ENCODE data around the gene CDKN2B-AS1.
"Not testable (repeated sequence)": the region's sequence is repeated elsewhere in the genome, so short reads cannot be mapped to it uniquely, and the experiment has no call there.

CDKN2B-AS1 gene

DNA sequence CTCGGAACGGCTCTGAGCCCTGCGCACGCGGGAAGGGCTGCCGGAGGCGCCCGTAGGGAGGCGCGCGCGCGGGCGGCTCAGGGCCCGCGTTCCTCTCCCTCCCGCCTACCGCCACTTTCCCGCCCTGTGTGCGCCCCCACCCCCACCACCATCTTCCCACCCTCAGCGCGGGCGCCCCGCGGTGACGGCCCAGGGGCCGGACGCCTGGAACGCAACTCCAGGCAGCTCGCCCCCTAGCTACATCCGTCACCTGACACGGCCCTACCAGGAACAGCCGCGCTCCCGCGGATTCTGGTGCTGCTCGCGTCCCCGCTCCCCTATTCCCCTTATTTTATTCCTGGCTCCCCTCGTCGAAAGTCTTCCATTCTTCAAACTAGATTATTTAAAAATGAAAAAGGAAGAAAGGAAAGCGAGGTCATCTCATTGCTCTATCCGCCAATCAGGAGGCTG lies at the start of gene CDKN2B-AS1:
Gene CDKN2B-AS1 (plus strand): TSS at position 236 of the 450 bp plus-strand sequence.
- DNase-seq (ENCODE audit: low spot score): peak; percentile 86

DNA sequence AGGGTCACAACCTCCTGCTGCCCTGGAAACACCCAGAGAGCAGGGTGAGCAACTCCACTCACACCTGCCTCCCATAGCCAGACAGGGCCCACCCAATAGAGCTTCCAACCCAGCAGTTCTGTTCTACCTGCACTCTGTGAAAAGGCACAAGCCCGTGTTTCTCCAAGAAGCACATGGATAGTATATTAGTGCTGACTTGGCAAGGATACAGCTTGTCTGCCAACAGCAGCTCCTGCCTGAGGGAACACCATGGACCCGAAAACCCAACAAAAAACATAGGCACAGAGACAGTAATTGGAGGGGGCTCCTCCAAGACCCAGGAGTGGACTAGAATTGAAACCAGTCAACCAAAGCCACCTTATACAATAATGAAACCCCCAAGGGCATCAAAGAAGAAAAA lies 49.0 kb upstream of the CDKN2B-AS1 start:
- no peak for DNase-seq (ENCODE audit: low spot score)

GRCh38 chr9:21958833-21959232 lies 35.8 kb upstream of the CDKN2B-AS1 start:
- no peak for DNase-seq (ENCODE audit: low spot score)

GRCh38 chr9:21959268-21959667 lies 35.3 kb upstream of the CDKN2B-AS1 start:
- DNase-seq (ENCODE audit: low spot score): not testable (repeated sequence)

- DNase-seq (ENCODE audit: low spot score): no peak
Observed at GRCh38 chr9:21961569-21961968, 33.0 kb upstream of the CDKN2B-AS1 start.

- no peak for DNase-seq (ENCODE audit: low spot score)
Observed at GRCh38 chr9:21964925-21965385, 29.6 kb upstream of the CDKN2B-AS1 start.

DNA sequence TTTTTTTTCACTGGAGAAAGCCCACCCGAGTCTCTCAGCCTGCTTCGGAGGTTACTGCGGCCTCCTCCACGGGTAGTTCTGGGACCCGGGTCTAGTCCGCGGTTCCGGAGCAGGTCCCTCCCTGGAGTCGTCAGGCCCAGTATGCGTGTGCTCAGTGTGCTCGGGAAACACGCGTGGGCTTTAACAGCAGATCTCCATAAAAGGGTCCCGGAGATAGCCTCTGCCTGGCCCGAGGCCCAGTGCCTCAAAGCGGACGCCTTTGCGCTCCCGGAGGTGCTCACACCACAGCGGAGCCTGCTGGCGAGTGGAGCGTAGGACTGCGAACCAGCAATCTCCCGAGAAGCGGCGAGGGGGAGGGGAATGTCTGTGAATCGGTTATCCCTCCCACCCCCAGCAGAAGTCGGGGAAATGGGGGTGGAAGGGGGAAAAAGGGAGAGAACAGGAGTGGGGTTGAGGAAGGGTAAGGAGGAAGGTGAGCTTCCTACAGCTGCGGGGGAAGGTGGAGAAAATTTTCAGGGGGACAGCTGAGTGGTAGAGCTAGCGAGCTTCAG lies 29.1 kb upstream of the CDKN2B-AS1 start:
- no peak for DNase-seq (ENCODE audit: low spot score)

GRCh38 chr9:21966140-21966851 lies 28.3 kb upstream of the CDKN2B-AS1 start:
- no peak for DNase-seq (ENCODE audit: low spot score)

DNA sequence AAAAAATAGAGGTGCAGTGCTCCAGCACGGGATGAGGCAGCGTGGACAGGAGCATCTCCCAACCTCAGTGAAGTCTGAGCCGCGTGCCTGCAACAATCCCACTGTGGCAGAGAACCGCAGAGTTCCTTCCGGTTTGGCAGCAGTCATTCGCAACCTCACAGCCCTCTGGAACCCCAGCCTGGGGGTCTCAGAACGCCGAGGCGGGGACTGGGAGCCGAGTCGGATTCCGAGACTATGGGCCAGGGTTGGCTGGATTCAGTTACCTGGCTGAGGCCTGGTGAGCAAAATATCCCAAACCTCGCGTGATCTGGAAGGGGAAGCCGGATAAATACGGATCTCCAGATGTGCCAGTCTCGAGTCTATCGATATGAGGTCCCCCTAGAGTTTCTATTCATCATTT lies 27.4 kb upstream of the CDKN2B-AS1 start:
- DNase-seq (ENCODE audit: low spot score): no peak

- DNase-seq (ENCODE audit: low spot score): no peak
Observed at GRCh38 chr9:21967702-21968101, 26.9 kb upstream of the CDKN2B-AS1 start.

DNA sequence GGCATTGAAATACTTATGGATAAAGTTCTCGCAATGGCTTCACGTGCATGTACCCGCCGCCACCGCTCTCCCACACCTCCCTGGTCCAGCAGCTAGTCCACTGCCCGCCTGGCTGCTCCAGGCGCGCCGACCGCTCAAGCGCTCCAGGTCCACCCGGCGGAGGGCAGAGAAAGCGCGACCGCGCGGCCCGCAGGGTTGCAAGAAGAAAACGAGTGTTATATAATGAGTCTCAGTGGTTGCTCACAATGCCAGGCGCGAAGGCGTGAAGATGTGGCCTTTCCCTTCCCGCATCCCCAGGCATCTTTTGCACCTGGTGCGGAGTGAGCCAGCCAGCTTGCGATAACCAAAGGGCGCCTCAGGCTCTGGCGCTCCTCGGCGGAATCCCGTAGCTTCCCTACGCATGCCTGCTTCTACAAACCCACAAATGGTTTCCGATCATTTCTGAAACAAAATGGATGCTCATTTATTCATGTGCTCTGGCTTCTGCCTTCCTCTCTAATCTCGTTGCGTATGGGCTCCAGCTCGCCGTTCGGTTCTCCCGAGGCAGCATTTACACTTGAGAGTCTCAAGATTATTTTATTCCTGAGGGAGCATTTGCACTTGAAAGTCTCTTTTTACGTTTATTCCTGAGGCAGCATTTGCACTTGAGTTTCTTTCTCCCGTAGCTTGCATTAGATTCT lies 26.1 kb upstream of the CDKN2B-AS1 start:
- no peak for DNase-seq (ENCODE audit: low spot score)

- DNase-seq (ENCODE audit: low spot score): no peak
Observed at GRCh38 chr9:21969011-21969940, 25.3 kb upstream of the CDKN2B-AS1 start.

GRCh38 chr9:21969951-21970799 lies 24.4 kb upstream of the CDKN2B-AS1 start:
- DNase-seq (ENCODE audit: low spot score): no peak

- no peak for DNase-seq (ENCODE audit: low spot score)
Observed at GRCh38 chr9:21970800-21971640, 23.6 kb upstream of the CDKN2B-AS1 start.

GRCh38 chr9:21972361-21972760 lies 22.2 kb upstream of the CDKN2B-AS1 start:
- DNase-seq (ENCODE audit: low spot score): no peak

DNA sequence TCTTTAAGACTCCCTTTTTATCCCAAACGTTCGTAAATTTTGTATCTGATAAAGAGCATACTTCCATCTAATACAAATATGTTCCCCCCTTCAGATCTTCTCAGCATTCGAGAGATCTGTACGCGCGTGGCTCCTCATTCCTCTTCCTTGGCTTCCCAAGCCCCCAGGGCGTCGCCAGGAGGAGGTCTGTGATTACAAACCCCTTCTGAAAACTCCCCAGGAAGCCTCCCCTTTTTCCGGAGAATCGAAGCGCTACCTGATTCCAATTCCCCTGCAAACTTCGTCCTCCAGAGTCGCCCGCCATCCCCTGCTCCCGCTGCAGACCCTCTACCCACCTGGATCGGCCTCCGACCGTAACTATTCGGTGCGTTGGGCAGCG lies 20.3 kb upstream of the CDKN2B-AS1 start:
- DNase-seq (ENCODE audit: low spot score): no peak

- DNase-seq (ENCODE audit: low spot score): no peak
Observed at GRCh38 chr9:21974722-21975409, 19.7 kb upstream of the CDKN2B-AS1 start.

DNA sequence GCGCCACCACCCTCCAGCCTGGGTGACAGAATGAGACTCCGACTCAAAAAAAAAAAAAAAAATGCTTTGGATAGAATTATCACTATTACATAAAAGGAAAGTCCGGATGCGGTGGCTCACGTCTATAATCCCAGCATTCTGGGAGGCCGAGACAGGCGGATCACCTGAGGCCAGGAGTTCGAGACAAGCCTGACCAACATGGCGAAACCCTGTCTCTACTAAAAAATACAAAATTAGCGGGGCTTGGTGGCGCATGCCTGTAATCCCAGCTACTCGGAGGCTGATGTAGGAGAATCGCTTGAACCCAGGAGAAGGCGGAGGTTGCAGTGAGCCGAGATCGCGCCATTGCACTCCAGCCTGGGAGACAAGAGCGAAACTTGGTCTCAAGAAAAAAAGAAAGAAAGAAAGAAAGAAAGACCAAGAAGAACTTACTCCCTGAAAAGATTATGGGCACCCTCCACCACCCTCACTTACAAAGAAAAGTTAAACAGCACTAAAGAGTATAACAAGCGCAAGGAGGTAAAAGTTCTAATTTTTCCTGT lies 18.2 kb upstream of the CDKN2B-AS1 start:
- no peak for DNase-seq (ENCODE audit: low spot score)

GRCh38 chr9:21982391-21982790 lies 12.2 kb upstream of the CDKN2B-AS1 start:
- DNase-seq (ENCODE audit: low spot score): no peak

Data from SW480 (cell line).